GM23338 (cell line): ENCODE results near the gene DLG2. TPM values are rescaled to one million over a fixed set of nuclear protein-coding genes. Genes with fewer than 3 reads are reported as not detected.

Source experiments
- ATAC-seq: fragments of 200-7000 bp; cut with Tn5 transposase; 3 replicates; pipeline ENCODE4 v1.9.1; 2020
- DNase-seq: peaks from one replicate; pipeline ENCODE4 v3.0.0-alpha.2; 2015; ENCODE audit warnings: low spot score
- H2AFZ ChIP-seq: fragments of 200-600 bp; sonication (generic); 2 replicates; pipeline ENCODE4 v1.8.0; 2016; ENCODE audit warnings: antibody characterized with exemption, mild to moderate bottlenecking, moderate library complexity
- H3F3A ChIP-seq: fragments of 200-600 bp; sonication (generic); replicated peaks from 2 replicates; pipeline ENCODE4 v1.8.0; 2017; ENCODE audit warnings: antibody characterized with exemption, mixed run types, low read depth
- H3K27ac ChIP-seq: fragments of 200-600 bp; sonication (generic); 2 replicates; pipeline ENCODE4 v1.6.1; 2016; ENCODE audit warnings: low read depth
- H3K27me3 ChIP-seq: fragments of 200-600 bp; sonication (generic); 2 replicates; pipeline ENCODE4 v1.8.0; 2016; ENCODE audit warnings: mild to moderate bottlenecking, mixed run types, moderate library complexity; ENCODE audit not compliant: insufficient read depth
- H3K36me3 ChIP-seq: fragments of 200-600 bp; sonication (generic); 2 replicates; pipeline ENCODE4 v1.8.0; 2016; ENCODE audit warnings: mild to moderate bottlenecking; ENCODE audit not compliant: insufficient read depth
- H3K4me1 ChIP-seq: fragments of 200-600 bp; sonication (generic); 2 replicates; pipeline ENCODE4 v1.8.0; 2016; ENCODE audit warnings: mild to moderate bottlenecking, moderate library complexity; ENCODE audit not compliant: insufficient read depth
- H3K4me2 ChIP-seq: fragments of 200-600 bp; sonication (generic); 2 replicates; pipeline ENCODE4 v1.7.1; 2017; ENCODE audit warnings: mixed run types
- H3K4me3 ChIP-seq: fragments of 200-600 bp; sonication (generic); 2 replicates; pipeline ENCODE4 v1.6.1; 2016; ENCODE audit warnings: mixed run types
- H3K79me2 ChIP-seq: fragments of 200-600 bp; sonication (generic); replicated peaks from 2 replicates; pipeline ENCODE4 v1.8.0; 2017; ENCODE audit warnings: mild to moderate bottlenecking; ENCODE audit not compliant: insufficient read depth
- H3K9me2 ChIP-seq: fragments of 200-600 bp; sonication (generic); 2 replicates; pipeline ENCODE4 v1.8.0; 2017; ENCODE audit not compliant: insufficient read depth
- H4K20me1 ChIP-seq: fragments of 200-600 bp; sonication (generic); replicated peaks from 2 replicates; pipeline ENCODE4 v1.8.0; 2017; ENCODE audit warnings: mild to moderate bottlenecking; ENCODE audit not compliant: insufficient read depth
- H3K27ac Mint-ChIP-seq: 2 replicates; pipeline ENCODE4 v1.8.0; 2020; ENCODE audit warnings: inconsistent platforms, mild to moderate bottlenecking, moderate library complexity, mixed read lengths
- H3K27me3 Mint-ChIP-seq: 3 replicates; pipeline ENCODE4 v1.8.0; 2022; ENCODE audit warnings: low read depth, mild to moderate bottlenecking, moderate library complexity, mixed read lengths, inconsistent platforms; ENCODE audit not compliant: insufficient read depth, poor library complexity
- H3K36me3 Mint-ChIP-seq: 3 replicates; pipeline ENCODE4 v1.8.0; 2021; ENCODE audit warnings: low read depth, mild to moderate bottlenecking, inconsistent platforms, moderate library complexity, mixed read lengths
- H3K4me1 Mint-ChIP-seq: 3 replicates; pipeline ENCODE4 v1.8.0; 2020; ENCODE audit warnings: mild to moderate bottlenecking, inconsistent platforms, mixed read lengths
- H3K4me3 Mint-ChIP-seq: 3 replicates; pipeline ENCODE4 v1.8.0; 2021; ENCODE audit warnings: moderate library complexity, mild to moderate bottlenecking, inconsistent platforms, mixed read lengths
- H3K9me3 Mint-ChIP-seq: 3 replicates; pipeline ENCODE4 v1.8.0; 2020; ENCODE audit warnings: moderate library complexity, mild to moderate bottlenecking, inconsistent platforms, mixed read lengths
- CREB1 ChIP-seq: fragments of 250-450 bp; sonication (Bioruptor Pico); IDR thresholded peaks from 2 replicates; pipeline ENCODE4 v1.5.0; 2020; ENCODE audit warnings: low read depth, mild to moderate bottlenecking, moderate library complexity
- CTCF ChIP-seq, 2 experiments: fragments of 200-600 bp in 1 of 2; sonication (generic) in 1 of 2; conservative IDR thresholded peaks; 2 replicates each; pipeline versions ENCODE4 v1.5.1 to v1.6.1; 2016 to 2017; ENCODE audit warnings: antibody characterized with exemption in 2 of 2, low read depth in 2 of 2, mild to moderate bottlenecking in 2 of 2, moderate library complexity in 1 of 2
- ETS1 ChIP-seq: IDR thresholded peaks from 2 replicates; pipeline ENCODE4 v1.6.1; 2016; ENCODE audit warnings: antibody characterized with exemption
- EZH2 ChIP-seq: fragments of 200-600 bp; sonication (generic); IDR thresholded peaks from one replicate; pipeline ENCODE4 v1.8.0; 2017; ENCODE audit warnings: antibody characterized with exemption, mild to moderate bottlenecking, low read depth; ENCODE audit not compliant: unreplicated experiment
- JUNB ChIP-seq: IDR thresholded peaks from one replicate; pipeline ENCODE4 v1.6.1; 2016; ENCODE audit warnings: antibody characterized with exemption; ENCODE audit not compliant: unreplicated experiment
- POLR2AphosphoS5 ChIP-seq: IDR thresholded peaks from 2 replicates; pipeline ENCODE4 v1.6.1; 2016; ENCODE audit warnings: antibody characterized with exemption, low read depth
- REST ChIP-seq: IDR thresholded peaks from one replicate; pipeline ENCODE4 v1.6.1; 2018; ENCODE audit warnings: antibody characterized with exemption; ENCODE audit not compliant: unreplicated experiment
- STAT1 ChIP-seq: IDR thresholded peaks from one replicate; pipeline ENCODE4 v1.6.1; 2016; ENCODE audit warnings: antibody characterized with exemption; ENCODE audit not compliant: unreplicated experiment
- ZNF114 ChIP-seq: fragments of 250-450 bp; sonication (Bioruptor Pico); IDR thresholded peaks from 2 replicates; pipeline ENCODE4 v1.5.0; 2020; ENCODE audit warnings: mild to moderate bottlenecking, moderate library complexity
- ZNF331 ChIP-seq: fragments of 250-450 bp; sonication (Bioruptor Pico); IDR thresholded peaks from 2 replicates; pipeline ENCODE4 v1.5.0; 2020; ENCODE audit warnings: low read depth, mild to moderate bottlenecking, moderate library complexity
- polyA plus RNA-seq: library from polyadenylated mRNA; unstranded; fragments of >200 nt; fragmentation: Nextera tagmentation; extraction: Ambion mirVana; gene quantifications from 2 replicates; pipeline ENCODE4 v1.2.1, GENCODE V29; 2016
- total RNA-seq: library from RNA; depleted of rRNA; stranded (reverse); fragments of >200 nt; shearing (Covaris generic); gene quantifications from 2 replicates; pipeline ENCODE4 v1.2.3, GENCODE V29; 2014
- TF ChIP-seq, protein P1 (sequence below): fragments of 250-450 bp; sonication (Bioruptor Pico); IDR thresholded peaks from 2 replicates; pipeline ENCODE4 v1.5.0; 2020; ENCODE audit warnings: mild to moderate bottlenecking, moderate library complexity

Gene DLG2
- total and polyA plus RNA-seq, 2 experiments from 2014 or later: 19.8 to 21.5 TPM

DNA sequence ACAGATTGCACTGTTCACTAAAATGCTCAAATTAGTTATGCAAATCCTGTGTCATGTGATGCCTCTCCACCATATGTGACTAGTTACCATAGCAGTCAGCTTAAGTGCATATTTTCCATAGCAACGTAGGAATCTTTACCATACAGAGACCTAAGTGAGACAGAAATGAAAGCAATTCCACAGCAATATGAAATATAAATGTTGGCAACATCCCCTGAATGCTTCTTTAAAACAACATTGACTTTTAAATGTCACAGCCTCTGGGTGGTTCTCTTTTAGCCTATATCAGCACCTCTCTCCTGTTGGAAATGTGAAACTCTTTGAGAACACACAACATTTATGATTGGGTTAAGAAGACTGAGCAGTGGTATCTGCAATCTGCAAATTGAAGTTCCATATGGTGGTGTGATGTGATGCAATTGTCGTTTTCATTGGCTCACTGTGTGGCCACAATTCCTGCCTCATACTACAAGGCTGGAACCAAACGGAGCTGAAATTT lies 814.6 kb downstream of the DLG2 start:
- peaks cover 14% of the 10 kb centered on the region; the same call in 2 of the 3 replicates for H3K4me1 Mint-ChIP-seq
- Histone ChIP-seq H3K36me3 (no peaks in the 10 kb centered on the region), H3K79me2 (no peaks in the 10 kb centered on the region), H4K20me1 (no peaks in the 10 kb centered on the region), H3K27ac (no peak overlapping the region), H3K4me2 (no peak overlapping the region), H3K4me3 (no peak overlapping the region), H3F3A (no peaks in the 10 kb centered on the region), H3K4me1 (no peaks in the 10 kb centered on the region), H3K27me3 (no peaks in the 10 kb centered on the region), H3K9me2 (no peaks in the 10 kb centered on the region), H2AFZ (no peak overlapping the region)
- TF ChIP-seq POLR2AphosphoS5 (no peak), JUNB (no peak), ZNF331 (CRISPR knock-in tag) (no peak), STAT1 (no peak), CTCF (conservative IDR thresholded peaks at IDR 0.05; ENCODE audit: low read depth in 2 of 2) (no peak), ETS1 (no peak), REST (no peak), EZH2 (no peak), ZNF114 (CRISPR knock-in tag) (no peak), CREB1 (no peak)
- TF ChIP-seq, protein P1, sequence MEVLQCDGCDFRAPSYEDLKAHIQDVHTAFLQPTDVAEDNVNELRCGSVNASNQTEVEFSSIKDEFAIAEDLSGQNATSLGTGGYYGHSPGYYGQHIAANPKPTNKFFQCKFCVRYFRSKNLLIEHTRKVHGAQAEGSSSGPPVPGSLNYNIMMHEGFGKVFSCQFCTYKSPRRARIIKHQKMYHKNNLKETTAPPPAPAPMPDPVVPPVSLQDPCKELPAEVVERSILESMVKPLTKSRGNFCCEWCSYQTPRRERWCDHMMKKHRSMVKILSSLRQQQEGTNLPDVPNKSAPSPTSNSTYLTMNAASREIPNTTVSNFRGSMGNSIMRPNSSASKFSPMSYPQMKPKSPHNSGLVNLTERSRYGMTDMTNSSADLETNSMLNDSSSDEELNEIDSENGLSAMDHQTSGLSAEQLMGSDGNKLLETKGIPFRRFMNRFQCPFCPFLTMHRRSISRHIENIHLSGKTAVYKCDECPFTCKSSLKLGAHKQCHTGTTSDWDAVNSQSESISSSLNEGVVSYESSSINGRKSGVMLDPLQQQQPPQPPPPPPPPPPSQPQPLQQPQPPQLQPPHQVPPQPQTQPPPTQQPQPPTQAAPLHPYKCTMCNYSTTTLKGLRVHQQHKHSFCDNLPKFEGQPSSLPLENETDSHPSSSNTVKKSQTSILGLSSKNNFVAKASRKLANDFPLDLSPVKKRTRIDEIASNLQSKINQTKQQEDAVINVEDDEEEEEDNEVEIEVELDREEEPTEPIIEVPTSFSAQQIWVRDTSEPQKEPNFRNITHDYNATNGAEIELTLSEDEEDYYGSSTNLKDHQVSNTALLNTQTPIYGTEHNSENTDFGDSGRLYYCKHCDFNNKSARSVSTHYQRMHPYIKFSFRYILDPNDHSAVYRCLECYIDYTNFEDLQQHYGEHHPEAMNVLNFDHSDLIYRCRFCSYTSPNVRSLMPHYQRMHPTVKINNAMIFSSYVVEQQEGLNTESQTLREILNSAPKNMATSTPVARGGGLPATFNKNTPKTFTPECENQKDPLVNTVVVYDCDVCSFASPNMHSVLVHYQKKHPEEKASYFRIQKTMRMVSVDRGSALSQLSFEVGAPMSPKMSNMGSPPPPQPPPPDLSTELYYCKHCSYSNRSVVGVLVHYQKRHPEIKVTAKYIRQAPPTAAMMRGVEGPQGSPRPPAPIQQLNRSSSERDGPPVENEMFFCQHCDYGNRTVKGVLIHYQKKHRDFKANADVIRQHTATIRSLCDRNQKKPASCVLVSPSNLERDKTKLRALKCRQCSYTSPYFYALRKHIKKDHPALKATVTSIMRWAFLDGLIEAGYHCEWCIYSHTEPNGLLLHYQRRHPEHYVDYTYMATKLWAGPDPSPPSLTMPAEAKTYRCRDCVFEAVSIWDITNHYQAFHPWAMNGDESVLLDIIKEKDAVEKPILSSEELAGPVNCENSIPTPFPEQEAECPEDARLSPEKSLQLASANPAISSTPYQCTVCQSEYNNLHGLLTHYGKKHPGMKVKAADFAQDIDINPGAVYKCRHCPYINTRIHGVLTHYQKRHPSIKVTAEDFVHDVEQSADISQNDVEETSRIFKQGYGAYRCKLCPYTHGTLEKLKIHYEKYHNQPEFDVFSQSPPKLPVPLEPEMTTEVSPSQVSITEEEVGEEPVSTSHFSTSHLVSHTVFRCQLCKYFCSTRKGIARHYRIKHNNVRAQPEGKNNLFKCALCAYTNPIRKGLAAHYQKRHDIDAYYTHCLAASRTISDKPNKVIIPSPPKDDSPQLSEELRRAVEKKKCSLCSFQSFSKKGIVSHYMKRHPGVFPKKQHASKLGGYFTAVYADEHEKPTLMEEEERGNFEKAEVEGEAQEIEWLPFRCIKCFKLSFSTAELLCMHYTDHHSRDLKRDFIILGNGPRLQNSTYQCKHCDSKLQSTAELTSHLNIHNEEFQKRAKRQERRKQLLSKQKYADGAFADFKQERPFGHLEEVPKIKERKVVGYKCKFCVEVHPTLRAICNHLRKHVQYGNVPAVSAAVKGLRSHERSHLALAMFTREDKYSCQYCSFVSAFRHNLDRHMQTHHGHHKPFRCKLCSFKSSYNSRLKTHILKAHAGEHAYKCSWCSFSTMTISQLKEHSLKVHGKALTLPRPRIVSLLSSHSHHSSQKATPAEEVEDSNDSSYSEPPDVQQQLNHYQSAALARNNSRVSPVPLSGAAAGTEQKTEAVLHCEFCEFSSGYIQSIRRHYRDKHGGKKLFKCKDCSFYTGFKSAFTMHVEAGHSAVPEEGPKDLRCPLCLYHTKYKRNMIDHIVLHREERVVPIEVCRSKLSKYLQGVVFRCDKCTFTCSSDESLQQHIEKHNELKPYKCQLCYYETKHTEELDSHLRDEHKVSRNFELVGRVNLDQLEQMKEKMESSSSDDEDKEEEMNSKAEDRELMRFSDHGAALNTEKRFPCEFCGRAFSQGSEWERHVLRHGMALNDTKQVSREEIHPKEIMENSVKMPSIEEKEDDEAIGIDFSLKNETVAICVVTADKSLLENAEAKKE (CRISPR knock-in tag): no peak
- DNase-seq (no peak), ATAC-seq (no peak)
- H3K9me3 Mint-ChIP-seq: no peaks in the 10 kb centered on the region; the same call in 1 of the 3 replicates
- H3K36me3 Mint-ChIP-seq: no peaks in the 10 kb centered on the region
- H3K27ac Mint-ChIP-seq: no peak overlapping the region
- H3K27me3 Mint-ChIP-seq: no peaks in the 10 kb centered on the region
- no peak overlapping the region for H3K4me3 Mint-ChIP-seq
